ENCODE measurements around the gene DNASE1L1. TPM values are rescaled to one million over a fixed set of nuclear protein-coding genes. Genes with fewer than 3 reads are reported as not detected.

DNASE1L1 gene
- total RNA-seq, 4 donors from 2014 or later, result 15.9 to 156 (median 36.9) TPM

DNA sequence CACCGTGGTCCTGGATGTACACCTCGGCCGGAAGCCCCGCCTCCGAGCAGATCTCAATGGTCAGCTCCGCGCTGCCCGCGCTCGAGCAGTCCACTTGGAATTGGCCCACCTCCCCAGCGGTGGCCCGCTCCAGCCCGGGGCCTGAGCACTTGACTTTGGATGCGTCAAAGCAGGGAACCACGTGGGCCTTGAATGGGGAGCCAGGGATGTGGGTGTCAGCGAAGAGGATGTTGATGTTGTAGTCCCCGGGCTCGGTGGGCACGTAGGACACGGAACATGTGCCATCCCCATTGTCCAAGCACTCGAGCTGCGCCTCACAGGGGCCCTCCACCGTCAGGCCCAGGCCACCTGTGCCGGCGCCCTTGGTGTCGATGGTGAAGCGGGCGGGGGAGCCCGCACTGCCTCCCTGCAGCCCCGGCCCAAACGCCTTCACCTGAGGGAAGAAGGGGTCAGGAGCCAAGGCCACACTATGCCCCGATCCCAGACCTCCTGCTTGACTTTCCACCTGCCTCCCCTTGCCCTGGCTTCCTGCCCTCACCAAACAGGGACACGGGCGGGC, 48.8 kb downstream of the DNASE1L1 start:
- intact Hi-C loops (cut with DNase I; ENCODE audit: low total_unique reads), result no loop called here
- no peak overlapping the region for H3K4me3 ChIP-seq
- TF ChIP-seq EP300 (IDR thresholded peaks at IDR 0.05; ENCODE audit: low read depth) (no peak), POLR2AphosphoS5 (IDR thresholded peaks at IDR 0.05) (no peak), POLR2A (IDR thresholded peaks at IDR 0.05) (no peak)
- TF ChIP-seq, protein P1, sequence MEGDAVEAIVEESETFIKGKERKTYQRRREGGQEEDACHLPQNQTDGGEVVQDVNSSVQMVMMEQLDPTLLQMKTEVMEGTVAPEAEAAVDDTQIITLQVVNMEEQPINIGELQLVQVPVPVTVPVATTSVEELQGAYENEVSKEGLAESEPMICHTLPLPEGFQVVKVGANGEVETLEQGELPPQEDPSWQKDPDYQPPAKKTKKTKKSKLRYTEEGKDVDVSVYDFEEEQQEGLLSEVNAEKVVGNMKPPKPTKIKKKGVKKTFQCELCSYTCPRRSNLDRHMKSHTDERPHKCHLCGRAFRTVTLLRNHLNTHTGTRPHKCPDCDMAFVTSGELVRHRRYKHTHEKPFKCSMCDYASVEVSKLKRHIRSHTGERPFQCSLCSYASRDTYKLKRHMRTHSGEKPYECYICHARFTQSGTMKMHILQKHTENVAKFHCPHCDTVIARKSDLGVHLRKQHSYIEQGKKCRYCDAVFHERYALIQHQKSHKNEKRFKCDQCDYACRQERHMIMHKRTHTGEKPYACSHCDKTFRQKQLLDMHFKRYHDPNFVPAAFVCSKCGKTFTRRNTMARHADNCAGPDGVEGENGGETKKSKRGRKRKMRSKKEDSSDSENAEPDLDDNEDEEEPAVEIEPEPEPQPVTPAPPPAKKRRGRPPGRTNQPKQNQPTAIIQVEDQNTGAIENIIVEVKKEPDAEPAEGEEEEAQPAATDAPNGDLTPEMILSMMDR (IDR thresholded peaks at IDR 0.05), result no peak
- in situ Hi-C loops (cut with MboI; ENCODE audit: low pct_ligation_motif_present in 1 of 4, low pct_unique_long_range_greater_than_20kb in 1 of 4, low sequenced_read_pairs in 3 of 4), result no loop called here
- H3K9me3 ChIP-seq, result no peaks in the 10 kb centered on the region
- no peaks in the 10 kb centered on the region for H3K4me1 ChIP-seq
- H3K27ac ChIP-seq, result peak overlapping the region in 3 of 4 donors; percentile 58 to 99 (median 70)
- 91% methylated on average over 34 of the region's 34 CpGs; no CpG with 5 or more reads in 1 of the 2 donors for WGBS, 2 donors (ENCODE audit: low coverage in 1 of 2)
- no peaks in the 10 kb centered on the region for H3K27me3 ChIP-seq
- H3K36me3 ChIP-seq, result no peaks in the 10 kb centered on the region
- no peak for DNase-seq

DNA sequence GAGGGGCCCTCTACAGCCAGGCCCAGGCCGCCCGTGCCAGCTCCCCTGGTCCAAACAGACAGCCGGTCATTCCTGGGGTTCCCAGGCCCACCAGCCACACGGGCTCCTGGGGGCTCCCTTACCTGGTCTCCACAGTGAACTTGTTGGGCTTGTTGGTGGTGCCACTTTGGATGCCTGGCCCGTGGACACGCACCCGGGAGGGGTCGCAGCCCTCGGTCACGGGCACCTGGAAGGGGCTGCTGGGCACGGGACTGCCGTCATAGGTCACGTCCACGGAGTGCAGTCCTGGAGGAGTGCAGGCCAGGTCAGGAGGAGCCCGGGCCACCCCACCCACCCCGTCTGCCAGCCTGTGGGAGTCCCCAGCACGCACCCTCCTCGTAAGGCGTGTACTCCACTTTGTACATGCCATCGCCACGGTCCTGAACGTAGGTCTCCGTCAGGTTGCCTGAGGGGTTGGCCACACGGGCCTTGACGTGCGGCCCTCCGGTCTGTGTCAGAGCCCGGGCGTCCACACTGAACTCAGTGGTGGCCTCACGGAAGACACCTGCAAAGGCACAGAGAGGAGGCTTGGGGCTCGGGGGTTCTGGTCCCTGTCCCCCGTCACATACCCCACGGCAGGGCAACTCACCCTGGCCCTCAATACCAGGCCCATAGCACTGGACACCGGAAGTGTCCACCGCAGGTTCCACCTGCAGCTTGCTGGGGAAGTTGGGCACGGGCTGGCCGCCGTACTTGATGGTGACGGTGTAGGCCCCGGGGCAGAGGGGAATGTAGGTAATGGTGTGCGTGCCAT, 49.5 kb downstream of the DNASE1L1 start:
- 90% methylated on average over 25 of the region's 41 CpGs; no CpG with 5 or more reads in 1 of the 2 donors for WGBS, 2 donors (ENCODE audit: low coverage in 1 of 2)
- no peaks in the 10 kb centered on the region for H3K27me3 ChIP-seq
- H3K36me3 ChIP-seq, result no peaks in the 10 kb centered on the region
- no peaks in the 10 kb centered on the region for H3K9me3 ChIP-seq
- H3K4me3 ChIP-seq, result no peak overlapping the region
- no peaks in the 10 kb centered on the region for H3K4me1 ChIP-seq
- no peak for TF ChIP-seq POLR2AphosphoS5 (IDR thresholded peaks at IDR 0.05)
- TF ChIP-seq EP300 (IDR thresholded peaks at IDR 0.05; ENCODE audit: low read depth), result no peak
- TF ChIP-seq, protein P1 (IDR thresholded peaks at IDR 0.05), result no peak
- TF ChIP-seq POLR2A (IDR thresholded peaks at IDR 0.05), result no peak
- intact Hi-C loops (cut with DNase I; ENCODE audit: low total_unique reads) (no loop called here), in situ Hi-C loops (cut with MboI; ENCODE audit: low pct_ligation_motif_present in 1 of 4, low pct_unique_long_range_greater_than_20kb in 1 of 4, low sequenced_read_pairs in 3 of 4) (no loop called here)
- peak overlapping the region in 3 of 4 donors; percentile 58 to 99 (median 70) for H3K27ac ChIP-seq
- DNase-seq, result no peak

DNA sequence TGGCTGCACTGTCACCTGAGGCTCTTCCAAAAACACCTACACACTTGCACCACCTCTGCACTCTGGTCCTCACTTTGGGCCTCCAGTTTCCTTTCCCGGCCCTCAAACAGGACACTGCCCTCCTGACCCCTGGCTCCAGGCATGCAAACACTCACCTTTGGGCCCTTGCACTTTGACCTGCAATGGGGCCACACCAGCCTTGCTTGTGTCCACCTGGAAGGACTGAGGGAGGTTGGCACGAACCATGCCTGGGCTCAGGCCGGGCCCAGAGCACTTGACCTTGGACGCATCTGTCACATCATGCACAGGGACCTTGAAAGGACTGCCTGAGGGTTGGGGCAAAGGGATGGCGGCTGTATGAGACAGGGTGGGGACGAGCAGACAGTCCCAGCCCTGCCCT, 50.2 kb downstream of the DNASE1L1 start:
- Histone ChIP-seq H3K4me1 (no peaks in the 10 kb centered on the region), H3K27ac (peak overlapping the region in 3 of 4 donors; percentile 58 to 99 (median 70)), H3K36me3 (no peaks in the 10 kb centered on the region), H3K4me3 (no peak overlapping the region), H3K27me3 (no peaks in the 10 kb centered on the region), H3K9me3 (no peaks in the 10 kb centered on the region)
- no peak for TF ChIP-seq EP300 (IDR thresholded peaks at IDR 0.05; ENCODE audit: low read depth)
- TF ChIP-seq POLR2A (IDR thresholded peaks at IDR 0.05), result no peak
- no peak for TF ChIP-seq POLR2AphosphoS5 (IDR thresholded peaks at IDR 0.05)
- TF ChIP-seq, protein P1 (IDR thresholded peaks at IDR 0.05), result no peak
- WGBS, 2 donors (ENCODE audit: low coverage in 1 of 2), result 90% methylated on average over 5 of the region's 6 CpGs; no CpG with 5 or more reads in 1 of the 2 donors
- in situ Hi-C loops (cut with MboI; ENCODE audit: low pct_ligation_motif_present in 1 of 4, low pct_unique_long_range_greater_than_20kb in 1 of 4, low sequenced_read_pairs in 3 of 4) (no loop called here), intact Hi-C loops (cut with DNase I; ENCODE audit: low total_unique reads) (no loop called here)
- DNase-seq, result no peak

DNA sequence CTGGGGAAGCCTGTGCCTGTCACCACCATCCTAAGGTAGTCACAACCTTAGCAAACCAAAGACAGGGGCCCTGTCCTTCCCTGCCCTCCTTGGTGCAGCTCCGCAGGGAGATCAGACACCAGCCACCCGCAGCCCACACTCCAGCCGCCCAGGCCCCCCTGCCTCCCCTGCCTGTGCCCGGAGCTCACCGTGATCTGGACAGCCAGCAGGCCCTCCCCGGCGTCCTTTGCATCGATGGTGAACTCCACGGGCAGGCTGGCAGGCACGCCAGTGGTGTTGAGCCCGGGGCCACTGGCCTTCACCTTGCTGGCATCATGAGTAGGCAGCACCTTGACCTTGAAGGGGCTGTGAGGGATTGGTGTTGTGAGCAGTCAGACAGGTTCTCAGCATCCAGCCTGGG, 51.0 kb downstream of the DNASE1L1 start:
- no peaks in the 10 kb centered on the region for H3K27me3 ChIP-seq
- peak overlapping the region in 3 of 4 donors; percentile 58 to 99 (median 70) for H3K27ac ChIP-seq
- WGBS, 2 donors (ENCODE audit: low coverage in 1 of 2), result no CpG with 5 or more reads among the region's 11 CpGs
- H3K4me3 ChIP-seq, result no peak overlapping the region
- TF ChIP-seq POLR2A (IDR thresholded peaks at IDR 0.05), result no peak
- TF ChIP-seq, protein P1 (IDR thresholded peaks at IDR 0.05), result no peak
- peaks cover 0 to 5% (median 0%) of the 10 kb centered on the region in 4 donors for H3K36me3 ChIP-seq
- in situ Hi-C loops (cut with MboI; ENCODE audit: low pct_ligation_motif_present in 1 of 4, low pct_unique_long_range_greater_than_20kb in 1 of 4, low sequenced_read_pairs in 3 of 4), result no loop called here
- intact Hi-C loops (cut with DNase I; ENCODE audit: low total_unique reads), result no loop called here
- DNase-seq, result no peak
- no peaks in the 10 kb centered on the region for H3K9me3 ChIP-seq
- H3K4me1 ChIP-seq, result no peaks in the 10 kb centered on the region

Measured in transverse colon (tissue), 4 donors.